Esophagus muscularis mucosa (tissue), 3 donors: Measurements from ENCODE around the gene MRPL32.

Experiments
- POLR2A ChIP-seq: fragments of 450-650 bp; IDR thresholded peaks from one replicate; pipeline ENCODE4 v1.6.1; 2017; ENCODE audit warnings: antibody characterized with exemption, moderate library complexity, mild to moderate bottlenecking, low read depth
- POLR2AphosphoS5 ChIP-seq, 2 donors: sonication (generic); formaldehyde crosslinking; IDR thresholded peaks; one replicate each; pipeline ENCODE4 v1.6.1; 2017; ENCODE audit warnings: antibody characterized with exemption in 2 of 2
- TF ChIP-seq, protein P1 (sequence below), 3 experiments: fragments of 200-600 bp in 2 of 3; fragments of 450-650 bp in 1 of 3; sonication (generic) in 2 of 3; IDR thresholded peaks; one replicate each; pipeline ENCODE4 v1.5.1; 2017 to 2019; ENCODE audit warnings: antibody characterized with exemption in 3 of 3, mild to moderate bottlenecking in 2 of 3, moderate library complexity in 1 of 3

DNA sequence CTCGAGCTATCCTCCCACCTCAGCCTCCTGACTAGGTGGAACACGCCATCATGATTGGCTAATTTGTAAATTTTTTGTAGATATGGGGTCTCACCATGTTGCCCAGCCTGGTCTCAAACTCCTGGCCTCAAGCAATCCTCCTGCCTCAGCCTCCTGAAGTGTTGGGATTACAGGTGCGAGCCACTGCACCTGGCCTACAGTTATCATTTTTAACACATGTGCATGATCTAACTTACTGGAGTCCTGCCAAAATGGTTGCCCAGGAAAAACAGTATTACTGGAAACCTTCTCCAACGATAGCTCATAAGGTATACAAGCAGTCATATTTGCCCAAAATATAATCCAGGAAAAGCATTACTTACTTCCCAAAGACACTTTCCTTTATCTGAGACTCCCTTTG, 20.2 kb downstream of the MRPL32 start:
- TF ChIP-seq, protein P1, sequence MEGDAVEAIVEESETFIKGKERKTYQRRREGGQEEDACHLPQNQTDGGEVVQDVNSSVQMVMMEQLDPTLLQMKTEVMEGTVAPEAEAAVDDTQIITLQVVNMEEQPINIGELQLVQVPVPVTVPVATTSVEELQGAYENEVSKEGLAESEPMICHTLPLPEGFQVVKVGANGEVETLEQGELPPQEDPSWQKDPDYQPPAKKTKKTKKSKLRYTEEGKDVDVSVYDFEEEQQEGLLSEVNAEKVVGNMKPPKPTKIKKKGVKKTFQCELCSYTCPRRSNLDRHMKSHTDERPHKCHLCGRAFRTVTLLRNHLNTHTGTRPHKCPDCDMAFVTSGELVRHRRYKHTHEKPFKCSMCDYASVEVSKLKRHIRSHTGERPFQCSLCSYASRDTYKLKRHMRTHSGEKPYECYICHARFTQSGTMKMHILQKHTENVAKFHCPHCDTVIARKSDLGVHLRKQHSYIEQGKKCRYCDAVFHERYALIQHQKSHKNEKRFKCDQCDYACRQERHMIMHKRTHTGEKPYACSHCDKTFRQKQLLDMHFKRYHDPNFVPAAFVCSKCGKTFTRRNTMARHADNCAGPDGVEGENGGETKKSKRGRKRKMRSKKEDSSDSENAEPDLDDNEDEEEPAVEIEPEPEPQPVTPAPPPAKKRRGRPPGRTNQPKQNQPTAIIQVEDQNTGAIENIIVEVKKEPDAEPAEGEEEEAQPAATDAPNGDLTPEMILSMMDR (IDR thresholded peaks at IDR 0.05): no peak
- TF ChIP-seq POLR2AphosphoS5 (IDR thresholded peaks at IDR 0.05) (no peak), POLR2A (no peak)
